Fibroblast of upper back skin (primary cell): ENCODE data around the gene MTF1.
"Not testable (repeated sequence)": the region's sequence is repeated elsewhere in the genome, so short reads cannot be mapped to it uniquely, and the experiment has no call there.

ENCODE experiments used
- DNase-seq: peaks from one replicate; pipeline ENCODE4 v3.0.0-alpha.2; 2013

The MTF1 gene

GRCh38 chr1:37792943-37793686 is 66.3 kb downstream of the MTF1 start:
- no peak for DNase-seq

GRCh38 chr1:37782491-37782890 is 76.9 kb downstream of the MTF1 start:
- no peak for DNase-seq

- no peak for DNase-seq
Observed at GRCh38 chr1:37778654-37779053, 80.7 kb downstream of the MTF1 start.

GRCh38 chr1:37776946-37777516 is 82.4 kb downstream of the MTF1 start:
- DNase-seq = no peak

GRCh38 chr1:37771440-37771839 is 88.0 kb downstream of the MTF1 start:
- DNase-seq = not testable (repeated sequence)

GRCh38 chr1:37767488-37767887 is 91.9 kb downstream of the MTF1 start:
- DNase-seq = no peak

- DNase-seq = no peak
Observed at GRCh38 chr1:37765916-37766664, 93.3 kb downstream of the MTF1 start.

- DNase-seq = no peak
Observed at GRCh38 chr1:37764888-37765441, 94.4 kb downstream of the MTF1 start, which contains the start of gene EPHA10. Gene EPHA10, minus strand, starts transcription at chr1:37765120. Its CDS starts 54 bp downstream, at chr1:37765066.

GRCh38 chr1:37764414-37764825 is 95.0 kb downstream of the MTF1 start:
- peak; percentile 40 for DNase-seq

- no peak for DNase-seq
Observed at GRCh38 chr1:37763791-37764413, 95.5 kb downstream of the MTF1 start.

- no peak for DNase-seq
Observed at GRCh38 chr1:37762516-37762915, 96.9 kb downstream of the MTF1 start.

- DNase-seq = no peak
Observed at GRCh38 chr1:37761416-37762095, 97.8 kb downstream of the MTF1 start.
